Adrenal gland (tissue), 5 donors: Measurements from ENCODE around the gene FSD1.

Experiments used
- CTCF ChIP-seq, 6 experiments: fragments of 450-650 bp in 4 of 6; fragments of 200-600 bp in 2 of 6; sonication (generic) in 1 of 6; IDR thresholded peaks; 1 replicate in 5 of 6; 2 replicates in 1 of 6; pipeline versions ENCODE4 v1.5.1 to v1.8.0; 2016 to 2021; ENCODE audit warnings: antibody characterized with exemption in 6 of 6, mild to moderate bottlenecking in 2 of 6, moderate library complexity in 1 of 6
- POLR2A ChIP-seq, 2 donors: fragments of 450-650 bp; IDR thresholded peaks; one replicate each; pipeline ENCODE4 v1.6.1; 2017; ENCODE audit warnings: antibody characterized with exemption in 2 of 2, mild to moderate bottlenecking in 2 of 2, moderate library complexity in 1 of 2
- donor health status: DM: no; HTN: no; CAD: no.

GRCh38 chr19:4258181-4258580 is 46.2 kb upstream of the FSD1 start:
- TF ChIP-seq POLR2A (IDR thresholded peaks at IDR 0.05) (no peak), CTCF (IDR thresholded peaks at IDR 0.05) (no peak)
